Measurements from ENCODE around the gene TM4SF4. TPM values are rescaled to one million over a fixed set of nuclear protein-coding genes. Genes with fewer than 3 reads are reported as not detected.

Gene TM4SF4
- total RNA-seq, 1 experiment from 2014 or later, result not detected

- H3K23ac ChIP-seq (ENCODE audit: insufficient read length, low read depth, low read length), result no peak overlapping the region
- no peaks in the 10 kb centered on the region for H4K20me1 ChIP-seq (ENCODE audit: control insufficient read depth, insufficient read depth, insufficient read length)
- no peak overlapping the region for H3K14ac ChIP-seq (ENCODE audit: insufficient read depth, low read length)
- no peak overlapping the region for H3K27ac ChIP-seq (ENCODE audit: insufficient read length, low read depth, low read length)
- no peaks in the 10 kb centered on the region for H3K27me3 Mint-ChIP-seq (ENCODE audit: low read depth)
- no peaks in the 10 kb centered on the region for H3K4me1 ChIP-seq (ENCODE audit: insufficient read depth, low read length)
- no peaks in the 10 kb centered on the region for H3K79me2 ChIP-seq (ENCODE audit: insufficient read depth, low read length)
- no peak overlapping the region for H2AFZ ChIP-seq (ENCODE audit: low read length)
- H2BK20ac ChIP-seq (ENCODE audit: low read depth, low read length, poor library complexity, severe bottlenecking), result no peak overlapping the region
- no peak overlapping the region for H3K27ac Mint-ChIP-seq
- no peak overlapping the region for H4K91ac ChIP-seq (ENCODE audit: insufficient read length, low read depth, low read length)
- no peaks in the 10 kb centered on the region; a peak in 1 of 5 replicates for H3K9me3 Mint-ChIP-seq
- H3K36me3 Mint-ChIP-seq (ENCODE audit: insufficient read depth in 1 of 3, low read depth in 3 of 3), result no peaks in the 10 kb centered on the region
- H3T11ph ChIP-seq (ENCODE audit: low read length), result no peak overlapping the region
- no peak for DNase-seq
- H4K8ac ChIP-seq (replicated peaks; ENCODE audit: insufficient read length, low read depth, low read length), result no peak overlapping the region
- H3K4me1 Mint-ChIP-seq, result no peaks in the 10 kb centered on the region
- H3K27me3 ChIP-seq (ENCODE audit: insufficient read depth, low read length), result no peaks in the 10 kb centered on the region
- H4K5ac ChIP-seq (ENCODE audit: insufficient read length, low read depth, low read length), result no peak overlapping the region
- H3K4me2 ChIP-seq (ENCODE audit: insufficient read depth, insufficient read length, low read length), result no peak overlapping the region
- H3K79me1 ChIP-seq (ENCODE audit: insufficient read depth, low read depth, low read length, poor library complexity, severe bottlenecking), result no peaks in the 10 kb centered on the region
- H3K9me3 ChIP-seq (ENCODE audit: control insufficient read depth, low read depth, low read length), result no peaks in the 10 kb centered on the region
- no peak overlapping the region for H3K56ac ChIP-seq (ENCODE audit: insufficient read length, low read depth, low read length)
- TF ChIP-seq, protein P1, sequence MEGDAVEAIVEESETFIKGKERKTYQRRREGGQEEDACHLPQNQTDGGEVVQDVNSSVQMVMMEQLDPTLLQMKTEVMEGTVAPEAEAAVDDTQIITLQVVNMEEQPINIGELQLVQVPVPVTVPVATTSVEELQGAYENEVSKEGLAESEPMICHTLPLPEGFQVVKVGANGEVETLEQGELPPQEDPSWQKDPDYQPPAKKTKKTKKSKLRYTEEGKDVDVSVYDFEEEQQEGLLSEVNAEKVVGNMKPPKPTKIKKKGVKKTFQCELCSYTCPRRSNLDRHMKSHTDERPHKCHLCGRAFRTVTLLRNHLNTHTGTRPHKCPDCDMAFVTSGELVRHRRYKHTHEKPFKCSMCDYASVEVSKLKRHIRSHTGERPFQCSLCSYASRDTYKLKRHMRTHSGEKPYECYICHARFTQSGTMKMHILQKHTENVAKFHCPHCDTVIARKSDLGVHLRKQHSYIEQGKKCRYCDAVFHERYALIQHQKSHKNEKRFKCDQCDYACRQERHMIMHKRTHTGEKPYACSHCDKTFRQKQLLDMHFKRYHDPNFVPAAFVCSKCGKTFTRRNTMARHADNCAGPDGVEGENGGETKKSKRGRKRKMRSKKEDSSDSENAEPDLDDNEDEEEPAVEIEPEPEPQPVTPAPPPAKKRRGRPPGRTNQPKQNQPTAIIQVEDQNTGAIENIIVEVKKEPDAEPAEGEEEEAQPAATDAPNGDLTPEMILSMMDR (conservative IDR thresholded peaks at IDR 0.05), result no peak
- H3K23me2 ChIP-seq (ENCODE audit: insufficient read length, low read depth, low read length, poor library complexity, severe bottlenecking), result no peaks in the 10 kb centered on the region
- no CpG with 5 or more reads among the region's 2 CpGs for WGBS (ENCODE audit: extremely low coverage, insufficient read length, low lambda C conversion rate)
- H2BK120ac ChIP-seq (ENCODE audit: low read depth, low read length, poor library complexity, severe bottlenecking), result no peak overlapping the region
- H3K18ac ChIP-seq (ENCODE audit: insufficient read length, low read depth, low read length), result no peak overlapping the region
- H3K9ac ChIP-seq (ENCODE audit: extremely low read depth, insufficient read length, low read length), result no peak overlapping the region
- no peak overlapping the region for H3K4ac ChIP-seq (ENCODE audit: low read depth, low read length)
- no peak overlapping the region for H2BK5ac ChIP-seq (ENCODE audit: insufficient read length, low read length)
- no peak overlapping the region for H2BK12ac ChIP-seq (ENCODE audit: insufficient read length, low read depth, low read length)
- no peak overlapping the region for H2AK5ac ChIP-seq (ENCODE audit: insufficient read length, low read length)
- H3K4me3 Mint-ChIP-seq, result no peak overlapping the region
- no peak overlapping the region for H2BK15ac ChIP-seq (ENCODE audit: low read depth, low read length)
These were observed 42.3 kb upstream of the TM4SF4 start for GRCh38 chr3:149432149-149432548.
